ENCODE measurements around the gene DNAJC7. TPM values are rescaled to one million over a fixed set of nuclear protein-coding genes. Genes with fewer than 3 reads are reported as not detected.

The DNAJC7 gene
- total and polyA plus RNA-seq, 9 of the 15 experiments (the other 6 are each of a cell fraction or from before 2014, with no cell fraction given), result 85.8 to 262 (median 157) TPM

GRCh38 chr17:41970901-41971331, 46.3 kb downstream of the DNAJC7 start:
- H4K20me1 ChIP-seq (replicated peaks; ENCODE audit: control insufficient read depth, insufficient read depth, low read length), result no peaks in the 10 kb centered on the region; the same call in 1 of the 2 replicates
- no peak overlapping the region for H3K4me2 ChIP-seq (ENCODE audit: insufficient read depth, low read length)
- peaks cover 70% of the 10 kb centered on the region; the same call in 2 of the 3 replicates for H3K36me3 ChIP-seq (ENCODE audit: control insufficient read depth, insufficient read depth, low read length)
- no peaks in the 10 kb centered on the region for H3K27me3 ChIP-seq (ENCODE audit: control insufficient read depth in 2 of 2, insufficient read depth in 2 of 2, low read length in 2 of 2)
- H2AFZ ChIP-seq (ENCODE audit: low read depth, low read length), result no peak overlapping the region
- FAIRE-seq (peak; percentile 15), ATAC-seq (no peak), DNase-seq (ENCODE audit: extremely low read depth in 1 of 4, low spot score in 3 of 4) (no peak)
- peaks cover 7 to 38% of the 10 kb centered on the region in 2 experiments; a peak in 4 of 5 replicates for H3K4me1 ChIP-seq (replicated peaks in 1 of 2; ENCODE audit: control insufficient read depth in 2 of 2, insufficient read depth in 2 of 2, low read length in 2 of 2)
- H3K79me2 ChIP-seq (ENCODE audit: control insufficient read depth, insufficient read depth, low read length), result peaks cover 16% of the 10 kb centered on the region
- intact Hi-C loops (cut with micrococcal nuclease), result no loop called here
- in situ Hi-C loops (cut with MboI), result no loop called here
- peaks cover 3% of the 10 kb centered on the region for H3K9me1 ChIP-seq (ENCODE audit: control insufficient read depth, insufficient read depth, low read length)
- no peaks in the 10 kb centered on the region; the same call in 1 of the 2 replicates for H3K9me3 ChIP-seq (replicated peaks; ENCODE audit: control insufficient read depth, insufficient read depth, low read depth, low read length)
- 83% methylated on average over 5 of the region's 5 CpGs for WGBS (ENCODE audit: insufficient coverage, low coverage, missing lambda C conversion rate)
- H3K27ac ChIP-seq (ENCODE audit: extremely low read depth, low read depth, low read length), result no peak overlapping the region
- ChIA-PET CTCF (ENCODE audit: low intra/inter-chr PET ratio) (no interaction called here), POLR2A (interaction anchor here (0.6 kb wide), 1 partner anchor 13 kb away, joined by 3 read pairs; no protein-coding TSS in a partner anchor)
- no peak overlapping the region for H3K9ac ChIP-seq (ENCODE audit: insufficient read depth in 1 of 2, low read depth in 2 of 2, low read length in 2 of 2)
- TF ChIP-seq TBL1XR1 (IDR thresholded peaks at IDR 0.05; ENCODE audit: low read length in 2 of 2) (no peak), POLR2A (conservative IDR thresholded peaks at IDR 0.05) (peak; percentile 48), NFXL1 (CRISPR knock-in tag; IDR thresholded peaks at IDR 0.05) (no peak), POLR2B (IDR thresholded peaks at IDR 0.05; ENCODE audit: low read depth, partially characterized antibody) (peak; percentile 36), POLR2AphosphoS5 (IDR thresholded peaks at IDR 0.05; ENCODE audit: control insufficient read depth, insufficient read depth, low read depth, low read length) (peak; percentile 26; the same call in 1 of the 2 replicates), ETV6 (IDR thresholded peaks at IDR 0.05; ENCODE audit: borderline replicate concordance in 1 of 2, low read depth in 2 of 2, low read length in 1 of 2) (no peak), ETV6 (CRISPR knock-in tag; IDR thresholded peaks at IDR 0.05; ENCODE audit: borderline replicate concordance) (no peak), MYNN (IDR thresholded peaks at IDR 0.05) (peak; percentile 46; the same call in 1 of the 2 replicates), MYNN (CRISPR knock-in tag; IDR thresholded peaks at IDR 0.05) (no peak), GATAD2A (IDR thresholded peaks at IDR 0.05) (no peak), POLR2AphosphoS2 (IDR thresholded peaks at IDR 0.05; ENCODE audit: low read length) (peak; percentile 61; the same call in 1 of the 2 replicates)
- no TSS peak for BruUV-seq (replicated peaks)
- no peak overlapping the region for H3K4me3 ChIP-seq
